Ishikawa (cell line): ENCODE measurements around the gene CYP27A1.

Source experiments
- CREB1 ChIP-seq: IDR thresholded peaks from 2 replicates; pipeline ENCODE4 v1.6.1; 2012; ENCODE audit warnings: low read depth
- EGR1 ChIP-seq: IDR thresholded peaks from 2 replicates; pipeline ENCODE4 v1.6.1; 2012
- EP300 ChIP-seq: IDR thresholded peaks from 2 replicates; pipeline ENCODE4 v1.6.1; 2012; ENCODE audit warnings: borderline replicate concordance
- TAF1 ChIP-seq: IDR thresholded peaks from 2 replicates; pipeline ENCODE4 v1.6.1; 2012; ENCODE audit warnings: low read depth, mild to moderate bottlenecking
- TCF12 ChIP-seq: IDR thresholded peaks from 2 replicates; pipeline ENCODE4 v1.6.1; 2012; ENCODE audit warnings: low read depth
- YY1 ChIP-seq: IDR thresholded peaks from 2 replicates; pipeline ENCODE4 v1.6.1; 2012; ENCODE audit warnings: low read depth
- TF ChIP-seq, protein P1 (sequence below): IDR thresholded peaks from 2 replicates; pipeline ENCODE4 v1.6.1; 2012
- TF ChIP-seq, protein P2 (sequence below): IDR thresholded peaks from 2 replicates; pipeline ENCODE4 v1.6.1; 2012; ENCODE audit warnings: low read depth, mild to moderate bottlenecking

Gene CYP27A1

GRCh38 chr2:218861645-218862318 lies 79.8 kb downstream of the CYP27A1 start:
- TF ChIP-seq TAF1 (no peak), CREB1 (no peak), EGR1 (no peak), YY1 (no peak)

- TF ChIP-seq EP300, result no peak
- TF ChIP-seq, protein P1, sequence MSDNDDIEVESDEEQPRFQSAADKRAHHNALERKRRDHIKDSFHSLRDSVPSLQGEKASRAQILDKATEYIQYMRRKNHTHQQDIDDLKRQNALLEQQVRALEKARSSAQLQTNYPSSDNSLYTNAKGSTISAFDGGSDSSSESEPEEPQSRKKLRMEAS, result no peak
- no peak for TF ChIP-seq TCF12
- TF ChIP-seq TAF1, result no peak
- TF ChIP-seq, protein P2, sequence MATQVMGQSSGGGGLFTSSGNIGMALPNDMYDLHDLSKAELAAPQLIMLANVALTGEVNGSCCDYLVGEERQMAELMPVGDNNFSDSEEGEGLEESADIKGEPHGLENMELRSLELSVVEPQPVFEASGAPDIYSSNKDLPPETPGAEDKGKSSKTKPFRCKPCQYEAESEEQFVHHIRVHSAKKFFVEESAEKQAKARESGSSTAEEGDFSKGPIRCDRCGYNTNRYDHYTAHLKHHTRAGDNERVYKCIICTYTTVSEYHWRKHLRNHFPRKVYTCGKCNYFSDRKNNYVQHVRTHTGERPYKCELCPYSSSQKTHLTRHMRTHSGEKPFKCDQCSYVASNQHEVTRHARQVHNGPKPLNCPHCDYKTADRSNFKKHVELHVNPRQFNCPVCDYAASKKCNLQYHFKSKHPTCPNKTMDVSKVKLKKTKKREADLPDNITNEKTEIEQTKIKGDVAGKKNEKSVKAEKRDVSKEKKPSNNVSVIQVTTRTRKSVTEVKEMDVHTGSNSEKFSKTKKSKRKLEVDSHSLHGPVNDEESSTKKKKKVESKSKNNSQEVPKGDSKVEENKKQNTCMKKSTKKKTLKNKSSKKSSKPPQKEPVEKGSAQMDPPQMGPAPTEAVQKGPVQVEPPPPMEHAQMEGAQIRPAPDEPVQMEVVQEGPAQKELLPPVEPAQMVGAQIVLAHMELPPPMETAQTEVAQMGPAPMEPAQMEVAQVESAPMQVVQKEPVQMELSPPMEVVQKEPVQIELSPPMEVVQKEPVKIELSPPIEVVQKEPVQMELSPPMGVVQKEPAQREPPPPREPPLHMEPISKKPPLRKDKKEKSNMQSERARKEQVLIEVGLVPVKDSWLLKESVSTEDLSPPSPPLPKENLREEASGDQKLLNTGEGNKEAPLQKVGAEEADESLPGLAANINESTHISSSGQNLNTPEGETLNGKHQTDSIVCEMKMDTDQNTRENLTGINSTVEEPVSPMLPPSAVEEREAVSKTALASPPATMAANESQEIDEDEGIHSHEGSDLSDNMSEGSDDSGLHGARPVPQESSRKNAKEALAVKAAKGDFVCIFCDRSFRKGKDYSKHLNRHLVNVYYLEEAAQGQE, result no peak
These were observed 81.1 kb downstream of the CYP27A1 start for GRCh38 chr2:218863021-218863520.
